Suprapubic skin (tissue), 4 donors: ENCODE data around the gene CLIC4. TPM values are rescaled to one million over a fixed set of nuclear protein-coding genes. Genes with fewer than 3 reads are reported as not detected.
"Not testable (repeated sequence)": the region's sequence is repeated elsewhere in the genome, so short reads cannot be mapped to it uniquely, and the experiment has no call there.

Experiments used
- DNase-seq, 2 donors: peaks; one replicate each; pipeline ENCODE4 v3.0.0-alpha.2; 2019; ENCODE audit warnings: low spot score in 2 of 2
- H3K27ac ChIP-seq: fragments of 200-600 bp; sonication (generic); one replicate; pipeline ENCODE4 v1.5.1; 2019
- H3K27me3 ChIP-seq: fragments of 200-600 bp; sonication (generic); one replicate; pipeline ENCODE4 v1.5.1; 2019
- H3K36me3 ChIP-seq: fragments of 200-600 bp; sonication (generic); one replicate; pipeline ENCODE4 v1.5.1; 2019
- H3K4me1 ChIP-seq: fragments of 200-600 bp; sonication (generic); one replicate; pipeline ENCODE4 v1.5.1; 2019
- H3K4me3 ChIP-seq: fragments of 200-600 bp; sonication (generic); one replicate; pipeline ENCODE4 v1.5.1; 2019; ENCODE audit warnings: mild to moderate bottlenecking
- H3K9me3 ChIP-seq: fragments of 200-600 bp; sonication (generic); one replicate; pipeline ENCODE4 v1.5.1; 2019
- EP300 ChIP-seq: sonication (generic); formaldehyde crosslinking; IDR thresholded peaks from one replicate; pipeline ENCODE4 v1.6.1; 2017; ENCODE audit warnings: antibody characterized with exemption
- POLR2A ChIP-seq, 2 donors: fragments of 450-650 bp; IDR thresholded peaks; one replicate each; pipeline ENCODE4 v1.6.1; 2017; ENCODE audit warnings: antibody characterized with exemption in 2 of 2, mild to moderate bottlenecking in 2 of 2, moderate library complexity in 2 of 2
- POLR2AphosphoS5 ChIP-seq, 3 donors: sonication (generic); formaldehyde crosslinking; IDR thresholded peaks; one replicate each; pipeline ENCODE4 v1.6.1; 2017; ENCODE audit warnings: antibody characterized with exemption in 3 of 3
- WGBS: methylation state at CpG from one replicate; pipeline ENCODE4 v1.1.5; 2018; 5-methylcytosine and 5-hydroxymethylcytosine counted together
- total RNA-seq, 4 donors: library from RNA; depleted of rRNA; stranded (reverse); fragments of >200 nt; gene quantifications; one replicate each; pipeline ENCODE4 v1.1.0, GENCODE V29; 2016
- TF ChIP-seq, protein P1 (sequence below), 2 donors: fragments of 200-600 bp in 1 of 2; fragments of 450-650 bp in 1 of 2; sonication (generic) in 1 of 2; IDR thresholded peaks; one replicate each; pipeline ENCODE4 v1.5.1; 2016 to 2019; ENCODE audit warnings: antibody characterized with exemption in 2 of 2, mild to moderate bottlenecking in 1 of 2, moderate library complexity in 1 of 2

The CLIC4 gene
- 10 to 100 TPM; 50.1 to 76.3 (median 71.4) TPM for total RNA-seq

DNA sequence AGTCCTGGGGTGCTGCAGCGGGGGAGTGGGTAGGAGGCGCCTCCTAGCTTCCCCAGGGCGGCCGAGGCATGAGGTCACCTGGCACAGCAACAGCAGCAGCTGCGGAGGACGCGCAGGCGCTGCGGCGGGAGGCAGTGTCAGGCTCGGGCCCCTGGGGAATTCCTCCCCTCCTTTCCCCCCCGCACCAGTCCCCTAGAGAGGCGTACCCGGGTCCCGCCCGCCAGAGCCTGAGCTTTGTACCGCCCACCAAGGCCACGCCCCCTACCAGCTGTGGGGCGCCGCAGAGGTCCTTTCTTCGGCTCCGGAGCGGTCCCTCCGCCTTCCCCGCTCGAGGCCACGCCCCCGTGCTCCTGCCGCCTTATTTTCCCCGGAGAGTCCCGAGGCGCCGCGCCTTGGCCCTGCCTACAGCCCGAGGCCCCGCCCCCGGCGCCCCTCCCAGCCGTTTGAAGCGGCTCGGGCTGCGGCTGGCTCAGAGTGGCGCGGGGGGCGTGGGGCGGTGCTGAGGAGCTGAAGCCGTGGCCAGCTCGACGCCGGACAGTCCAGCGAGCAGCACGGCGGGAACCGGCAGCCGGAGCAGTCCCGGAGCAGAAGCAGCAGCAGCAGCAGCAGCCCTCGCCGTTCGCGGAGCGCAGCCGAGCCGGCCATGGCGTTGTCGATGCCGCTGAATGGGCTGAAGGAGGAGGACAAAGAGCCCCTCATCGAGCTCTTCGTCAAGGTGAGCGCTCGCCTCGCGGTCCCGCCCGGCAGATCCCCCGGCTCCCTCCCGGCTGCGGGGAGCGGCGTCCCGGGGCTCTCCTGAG lies at the start of gene CLIC4:
Gene CLIC4, plus strand, starts transcription at position 537 of the 800 bp plus-strand sequence. Its CDS starts 107 bp downstream, at position 644.
- no peaks in the 10 kb centered on the region for H3K9me3 ChIP-seq
- TF ChIP-seq POLR2AphosphoS5 (IDR thresholded peaks at IDR 0.05), result peak; percentile 49 to 81 (median 57)
- peak; percentile 85 to 97 for TF ChIP-seq POLR2A (IDR thresholded peaks at IDR 0.05)
- TF ChIP-seq, protein P1, sequence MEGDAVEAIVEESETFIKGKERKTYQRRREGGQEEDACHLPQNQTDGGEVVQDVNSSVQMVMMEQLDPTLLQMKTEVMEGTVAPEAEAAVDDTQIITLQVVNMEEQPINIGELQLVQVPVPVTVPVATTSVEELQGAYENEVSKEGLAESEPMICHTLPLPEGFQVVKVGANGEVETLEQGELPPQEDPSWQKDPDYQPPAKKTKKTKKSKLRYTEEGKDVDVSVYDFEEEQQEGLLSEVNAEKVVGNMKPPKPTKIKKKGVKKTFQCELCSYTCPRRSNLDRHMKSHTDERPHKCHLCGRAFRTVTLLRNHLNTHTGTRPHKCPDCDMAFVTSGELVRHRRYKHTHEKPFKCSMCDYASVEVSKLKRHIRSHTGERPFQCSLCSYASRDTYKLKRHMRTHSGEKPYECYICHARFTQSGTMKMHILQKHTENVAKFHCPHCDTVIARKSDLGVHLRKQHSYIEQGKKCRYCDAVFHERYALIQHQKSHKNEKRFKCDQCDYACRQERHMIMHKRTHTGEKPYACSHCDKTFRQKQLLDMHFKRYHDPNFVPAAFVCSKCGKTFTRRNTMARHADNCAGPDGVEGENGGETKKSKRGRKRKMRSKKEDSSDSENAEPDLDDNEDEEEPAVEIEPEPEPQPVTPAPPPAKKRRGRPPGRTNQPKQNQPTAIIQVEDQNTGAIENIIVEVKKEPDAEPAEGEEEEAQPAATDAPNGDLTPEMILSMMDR (IDR thresholded peaks at IDR 0.05), result no peak
- no peak for TF ChIP-seq EP300
- 0% methylated on average over 26 of the region's 80 CpGs for WGBS
- peak within 1 kb of the TSS; percentile 98 for H3K27ac ChIP-seq
- DNase-seq, result peak; percentile 99 to 100
- no peaks in the 10 kb centered on the region for H3K27me3 ChIP-seq
- H3K4me3 ChIP-seq, result peak within 1 kb of the TSS; percentile 100
- peaks cover 45% of the 10 kb centered on the region for H3K4me1 ChIP-seq
- H3K36me3 ChIP-seq, result no peaks in the 10 kb centered on the region

DNA sequence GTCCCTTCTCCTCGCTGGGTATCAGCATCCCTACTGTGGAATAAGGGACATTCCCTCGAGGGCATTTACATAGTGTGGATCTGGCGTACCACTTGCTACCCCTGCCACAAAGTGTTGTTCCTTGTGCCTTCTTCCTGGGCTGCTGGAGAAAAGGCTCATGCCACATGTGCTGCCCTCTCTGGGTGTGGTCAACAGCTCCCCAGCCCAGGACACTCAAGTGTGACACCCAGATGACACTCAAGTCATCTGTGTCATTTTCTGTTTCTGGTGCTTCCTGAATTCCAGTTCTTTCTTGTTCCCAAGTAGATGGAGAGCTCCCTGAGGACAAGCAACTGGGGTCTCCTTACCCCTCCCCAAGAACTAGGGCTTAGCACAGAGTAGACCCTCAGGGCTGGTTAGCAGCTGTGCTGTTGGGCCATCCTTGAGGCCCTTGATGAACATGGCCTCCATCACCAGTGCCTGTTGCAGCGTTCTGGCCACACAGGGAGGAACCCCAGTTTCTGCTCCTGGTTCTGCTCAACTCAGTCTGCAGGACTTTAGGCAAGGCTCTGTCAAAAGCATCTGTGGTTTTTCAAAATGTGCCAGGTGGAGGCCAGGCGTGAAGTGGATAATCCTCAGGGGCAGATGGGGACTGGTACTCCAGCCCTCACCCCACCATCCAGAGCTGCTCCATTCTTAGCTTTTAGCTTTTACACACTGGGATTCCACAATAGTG lies 49.0 kb upstream of the CLIC4 start:
- H3K4me1 ChIP-seq, result peaks cover 15% of the 10 kb centered on the region
- H3K36me3 ChIP-seq, result no peaks in the 10 kb centered on the region
- TF ChIP-seq EP300 (no peak), POLR2A (IDR thresholded peaks at IDR 0.05) (no peak), POLR2AphosphoS5 (IDR thresholded peaks at IDR 0.05) (no peak)
- TF ChIP-seq, protein P1 (IDR thresholded peaks at IDR 0.05), result no peak
- DNase-seq, result no peak
- no peaks in the 10 kb centered on the region for H3K9me3 ChIP-seq
- no peak overlapping the region for H3K4me3 ChIP-seq
- WGBS, result 95% methylated on average over 5 of the region's 5 CpGs
- H3K27me3 ChIP-seq, result no peaks in the 10 kb centered on the region
- no peak overlapping the region for H3K27ac ChIP-seq

DNA sequence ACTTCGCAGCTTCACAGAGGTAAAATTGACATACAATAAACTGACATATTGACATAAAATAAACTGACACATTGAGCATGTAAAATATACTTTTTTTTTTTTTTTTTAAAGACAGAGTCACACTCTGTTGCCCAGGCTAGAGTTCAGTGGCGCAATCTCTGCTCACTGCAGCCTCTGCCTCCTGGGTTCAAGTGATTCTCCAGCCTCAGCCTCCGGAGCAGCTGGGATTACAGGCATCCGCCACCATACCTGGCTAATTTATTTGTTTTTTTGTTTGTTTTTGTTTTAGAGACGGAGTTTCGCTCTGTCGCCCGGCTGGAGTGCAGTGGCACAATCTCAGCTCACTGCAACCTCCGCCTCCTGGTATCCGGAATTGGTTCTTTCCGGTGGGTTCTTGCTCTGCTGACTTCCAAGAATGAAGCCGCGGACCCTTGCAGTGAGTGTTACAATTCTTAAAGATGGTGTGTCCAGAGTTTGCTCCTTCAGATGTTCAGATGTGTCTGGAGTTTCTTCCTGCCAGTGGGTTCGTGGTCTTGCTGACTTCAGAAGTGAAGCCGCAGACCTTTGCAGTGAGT lies 48.4 kb upstream of the CLIC4 start:
- Histone ChIP-seq H3K27ac (no peak overlapping the region), H3K4me3 (no peak overlapping the region)

DNA sequence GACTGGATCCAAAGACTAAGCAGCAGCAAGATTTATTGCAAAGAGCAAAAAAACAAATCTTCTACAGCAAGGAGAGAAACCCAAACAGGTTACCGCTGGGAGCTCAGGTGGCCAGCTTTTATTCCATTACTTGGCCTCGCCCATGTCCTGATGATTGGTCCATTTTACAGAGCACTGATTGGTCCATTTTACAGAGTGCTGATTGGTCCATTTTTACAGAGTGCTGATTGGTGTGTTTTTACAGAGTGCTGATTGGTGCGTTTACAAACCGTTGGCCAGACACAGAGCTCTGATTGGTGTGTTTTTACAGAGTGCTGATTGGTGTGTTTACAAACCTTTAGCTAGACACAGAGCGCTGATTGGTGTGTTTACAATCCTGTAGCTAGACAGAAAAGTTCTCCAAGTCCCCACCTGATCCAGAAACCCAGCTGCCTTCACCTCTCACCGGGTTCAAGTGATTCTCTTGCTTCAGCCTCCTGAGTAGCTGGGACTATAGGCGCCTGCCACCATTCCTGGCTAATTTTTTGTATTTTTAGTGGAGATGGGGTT lies 47.7 kb upstream of the CLIC4 start:
- not testable (repeated sequence) for DNase-seq, H3K4me3 ChIP-seq, H3K36me3 ChIP-seq, H3K27me3 ChIP-seq, H3K27ac ChIP-seq, H3K9me3 ChIP-seq
- 95% methylated on average over 7 of the region's 7 CpGs for WGBS
- peaks cover 15% of the 10 kb centered on the region for H3K4me1 ChIP-seq

More for the DNA sequence above, 48.4 kb upstream of the CLIC4 start:
- Histone ChIP-seq H3K36me3 (no peaks in the 10 kb centered on the region), H3K4me1 (peaks cover 15% of the 10 kb centered on the region), H3K27me3 (no peaks in the 10 kb centered on the region), H3K9me3 (no peaks in the 10 kb centered on the region)
- DNase-seq, result no peak
- no peak for TF ChIP-seq EP300
- WGBS, result 91% methylated on average over 15 of the region's 15 CpGs

DNA sequence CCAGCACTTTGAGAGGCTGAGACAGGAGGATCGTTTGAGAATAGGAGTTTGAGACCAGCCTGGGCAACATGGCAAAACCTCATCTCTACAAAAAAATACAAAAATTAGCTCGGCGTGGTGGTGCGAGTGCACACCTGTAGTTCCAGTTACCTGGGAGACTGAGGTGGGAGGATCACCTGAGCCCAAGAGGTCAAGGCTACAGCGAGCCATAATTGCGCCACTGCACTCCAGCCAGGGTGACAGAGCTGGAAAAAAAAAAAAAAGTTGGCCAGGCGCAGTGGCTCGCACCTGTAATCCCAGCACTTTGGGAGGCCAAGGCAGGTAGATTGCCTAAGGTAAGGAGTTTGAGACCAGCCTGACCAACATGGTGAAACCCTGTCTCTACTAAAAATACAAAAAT lies 46.9 kb upstream of the CLIC4 start:
- not testable (repeated sequence) for H3K27me3 ChIP-seq, H3K9me3 ChIP-seq, DNase-seq, H3K4me3 ChIP-seq, H3K36me3 ChIP-seq, H3K27ac ChIP-seq
- 95% methylated on average over 8 of the region's 8 CpGs for WGBS
- peaks cover 15% of the 10 kb centered on the region for H3K4me1 ChIP-seq

DNA sequence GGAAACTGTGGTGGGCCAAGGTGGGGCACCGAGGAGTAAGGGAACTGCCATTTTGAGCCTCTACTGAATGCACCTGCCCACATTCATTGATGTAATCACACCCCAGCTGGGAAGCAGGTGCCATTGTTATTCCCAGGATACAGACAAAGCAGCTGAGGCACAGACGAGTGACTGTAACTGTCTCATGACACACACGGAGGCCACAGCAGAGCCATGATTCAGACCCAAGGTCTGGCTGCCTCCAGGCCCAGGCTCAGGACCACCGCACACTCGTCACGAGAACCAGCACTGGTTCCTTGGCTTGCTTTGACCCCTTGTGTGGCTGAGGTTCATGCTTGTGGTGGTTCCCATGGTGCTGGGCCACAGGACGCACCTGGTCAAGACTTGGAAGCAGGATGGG lies 45.6 kb upstream of the CLIC4 start:
- TF ChIP-seq, protein P1 (IDR thresholded peaks at IDR 0.05), result no peak
- TF ChIP-seq POLR2A (IDR thresholded peaks at IDR 0.05) (no peak), EP300 (no peak), POLR2AphosphoS5 (IDR thresholded peaks at IDR 0.05) (no peak)
- DNase-seq, result no peak
- peaks cover 11% of the 10 kb centered on the region for H3K4me1 ChIP-seq
- no peak overlapping the region for H3K4me3 ChIP-seq
- no peaks in the 10 kb centered on the region for H3K36me3 ChIP-seq
- no peaks in the 10 kb centered on the region for H3K9me3 ChIP-seq
- WGBS, result 87% methylated on average over 5 of the region's 7 CpGs
- no peaks in the 10 kb centered on the region for H3K27me3 ChIP-seq
- H3K27ac ChIP-seq, result no peak overlapping the region
